ENCODE measurements around the gene FGD5.

The FGD5 gene

DNA sequence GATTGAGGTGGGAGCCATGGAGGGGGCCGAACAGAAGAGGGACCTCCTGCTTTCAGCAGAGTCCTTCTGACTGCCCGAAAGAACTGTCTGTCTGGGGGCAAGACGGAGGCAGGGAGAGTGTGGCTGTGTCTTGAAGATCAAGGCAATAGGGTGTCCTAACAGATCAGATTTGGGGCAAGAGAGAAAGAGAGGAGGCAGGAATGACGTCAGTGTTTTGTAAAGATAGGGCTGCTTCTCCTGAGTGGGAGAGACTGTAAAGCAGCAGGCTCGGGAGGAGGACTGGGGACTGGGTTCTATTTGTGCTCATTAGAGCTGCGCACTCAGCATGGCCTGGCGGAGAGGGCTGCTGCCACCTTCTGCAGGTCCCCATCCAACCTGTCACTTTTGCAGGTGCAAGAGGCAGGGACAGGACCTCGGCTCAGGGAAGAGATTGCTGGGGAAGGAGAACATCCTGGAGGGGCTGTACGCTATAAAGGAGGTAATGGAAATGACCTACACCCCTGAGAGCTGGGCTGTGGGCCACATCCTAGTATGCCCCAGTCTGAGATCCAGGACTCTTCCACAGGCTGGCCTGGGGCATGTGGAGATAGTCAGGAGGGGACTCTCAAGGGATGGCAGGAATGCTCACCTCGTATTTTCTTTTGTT lies 29.0 kb upstream of the FGD5 start:
- no peak for DNase-seq

DNA sequence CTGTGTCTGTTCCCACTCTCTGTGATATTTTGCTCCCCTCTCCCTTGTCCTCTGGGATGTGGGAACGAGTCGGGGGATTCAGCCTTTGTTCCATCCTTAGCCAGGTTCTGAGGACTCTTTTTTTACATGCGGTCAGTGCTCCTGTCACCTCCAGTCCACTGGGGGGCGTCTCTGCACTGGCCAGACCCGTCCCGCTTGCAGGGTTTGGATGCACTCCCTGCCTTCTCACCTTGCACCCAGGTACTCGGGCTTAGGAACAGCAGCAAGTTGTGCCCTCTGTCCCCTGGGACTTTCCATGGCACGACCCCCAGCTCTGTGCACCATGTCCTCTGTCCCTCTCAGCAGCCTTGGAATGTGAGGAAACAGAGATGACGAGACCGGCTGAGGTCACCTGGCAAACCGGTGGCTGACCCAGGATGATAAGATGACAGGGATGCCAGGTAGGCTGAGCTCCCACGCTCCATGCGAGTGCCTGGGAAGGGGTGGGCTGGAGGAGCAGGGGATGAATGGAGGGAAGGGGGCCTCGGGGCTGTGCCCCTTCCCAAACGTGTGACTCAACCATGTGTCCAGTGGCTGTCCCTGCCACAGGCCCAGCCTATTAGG lies 27.3 kb upstream of the FGD5 start:
- DNase-seq, result peak; percentile 68

DNA sequence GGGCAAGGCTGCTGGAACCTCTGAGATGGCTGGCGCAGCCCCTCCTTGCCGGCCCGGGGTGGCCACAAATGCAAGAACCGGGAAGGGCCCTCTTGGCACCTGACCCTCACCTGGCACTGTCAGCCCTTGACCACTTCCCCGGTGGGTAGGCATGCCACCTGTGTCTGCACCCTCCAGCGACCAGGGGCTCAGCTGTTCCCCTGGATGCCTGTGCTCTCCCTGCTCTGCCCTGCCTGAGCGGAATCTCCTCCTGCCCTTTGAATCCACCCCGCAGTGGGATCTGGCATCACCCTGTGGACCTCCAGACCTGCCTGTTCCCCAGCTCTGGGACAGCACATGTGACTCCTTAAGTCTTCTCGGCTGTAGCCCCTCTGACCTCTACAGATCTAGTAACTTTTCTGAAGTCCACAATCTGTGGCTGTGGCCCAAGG lies 26.1 kb upstream of the FGD5 start:
- no peak for DNase-seq

DNA sequence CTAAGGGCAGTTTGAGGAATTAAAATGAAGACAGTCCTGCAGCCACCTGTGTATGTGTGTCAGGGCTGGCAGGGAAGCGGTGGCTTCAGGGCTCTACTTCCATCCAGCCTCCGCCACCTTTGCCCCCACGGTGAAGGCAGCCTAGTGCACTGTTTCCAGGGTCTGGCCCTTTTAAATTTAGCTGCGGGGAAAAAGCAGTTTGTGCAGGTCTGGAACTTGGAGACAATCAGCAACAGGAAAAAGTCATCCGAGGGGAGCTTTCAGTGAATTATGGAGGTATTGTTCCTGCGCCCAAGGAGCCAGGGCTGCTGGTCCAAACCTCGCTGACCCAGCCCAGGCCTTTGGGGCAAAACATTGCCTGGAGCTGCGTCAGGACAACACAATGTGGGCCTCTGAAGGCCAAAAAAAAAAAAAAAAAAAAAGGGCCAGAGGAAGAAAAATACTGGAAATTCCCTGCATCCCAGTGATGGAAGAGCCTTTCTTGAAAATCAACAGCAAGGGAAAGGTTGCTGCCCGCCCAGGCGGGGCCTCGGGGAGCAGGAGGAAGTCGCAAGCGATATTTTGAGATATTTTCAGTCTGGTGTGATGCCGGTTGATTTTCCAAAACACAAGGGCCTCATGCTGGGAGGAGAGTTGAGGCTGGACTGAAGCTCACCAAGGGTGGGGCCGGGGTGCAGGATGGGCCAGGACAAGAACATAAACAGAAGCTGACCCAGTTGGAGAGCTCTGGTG lies 25.5 kb upstream of the FGD5 start:
- no peak for DNase-seq

GRCh38 chr3:14793858-14794234 lies 24.9 kb upstream of the FGD5 start:
- DNase-seq, result no peak

DNA sequence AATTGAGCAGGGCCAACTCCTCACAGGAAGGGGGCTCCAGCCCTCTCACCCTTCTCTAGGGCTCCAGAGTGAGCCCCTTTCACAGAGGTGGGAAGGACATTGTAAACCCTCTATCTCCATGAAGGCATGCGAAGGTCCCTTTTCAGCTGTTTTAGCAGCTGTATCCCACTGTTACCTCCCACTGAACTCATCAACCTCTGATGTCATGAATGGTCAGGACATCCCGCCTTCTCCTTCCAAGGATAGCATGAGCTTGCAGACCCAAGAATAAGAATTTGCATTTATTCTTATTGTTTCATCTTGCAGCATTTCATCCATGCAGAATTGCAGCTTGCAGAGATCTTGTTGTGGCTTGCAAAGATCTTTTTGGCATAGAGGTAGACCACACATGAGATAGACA lies 24.3 kb upstream of the FGD5 start:
- no peak for DNase-seq

- no peak for DNase-seq
Measured at GRCh38 chr3:14795996-14796395, 22.8 kb upstream of the FGD5 start.

DNA sequence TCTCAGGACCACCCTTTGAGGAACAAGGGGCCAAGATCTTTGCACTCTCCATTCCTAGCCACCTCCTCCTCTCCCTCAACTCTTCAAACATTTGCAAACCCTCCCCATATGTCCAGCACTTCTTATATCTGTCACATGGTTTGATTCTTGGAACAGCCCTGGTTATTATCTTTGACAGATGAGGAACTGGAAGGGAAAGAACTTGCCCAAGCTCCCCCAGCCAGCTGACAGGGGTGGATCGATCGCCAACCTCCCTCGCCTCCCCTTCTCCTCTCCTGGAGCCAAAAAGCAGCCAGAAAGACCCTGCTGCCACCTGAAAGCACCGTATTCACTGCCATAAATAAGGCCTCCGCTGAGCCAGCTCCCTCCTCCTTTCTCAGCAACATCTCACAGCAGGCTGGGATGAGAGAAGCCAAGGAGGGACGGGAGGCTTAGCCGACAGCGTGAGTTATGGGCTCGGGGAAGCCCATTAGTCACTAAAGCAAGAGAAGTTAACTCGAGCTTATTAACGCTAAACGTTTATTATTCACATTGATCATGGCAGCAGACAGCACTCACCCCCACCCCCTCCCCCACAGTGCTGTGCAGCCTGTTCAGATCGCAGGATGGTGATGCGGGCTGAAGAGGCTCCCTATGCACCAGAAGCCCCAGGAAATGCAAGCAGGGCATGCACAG lies 22.2 kb upstream of the FGD5 start:
- no peak for DNase-seq

DNA sequence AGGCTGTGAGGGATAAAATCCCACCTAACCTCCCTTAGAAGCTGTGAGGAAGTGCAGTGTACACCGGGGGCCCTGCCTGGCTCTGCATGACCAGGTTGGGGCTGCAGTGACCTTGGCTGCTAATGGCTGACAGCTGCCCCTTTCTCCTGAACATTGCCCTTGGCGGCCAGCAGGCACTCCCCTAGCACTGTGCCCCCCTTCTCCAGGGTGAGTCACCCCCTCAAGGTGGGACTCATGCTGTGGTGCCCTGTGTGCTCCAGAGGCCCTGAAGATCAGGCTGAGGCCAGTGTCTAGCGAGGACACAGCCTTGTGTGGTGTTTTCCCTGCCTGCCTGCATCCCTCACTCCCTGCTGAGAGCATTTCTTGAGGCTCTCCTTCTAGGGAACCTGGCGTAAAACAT lies 21.0 kb upstream of the FGD5 start:
- DNase-seq, result no peak

DNA sequence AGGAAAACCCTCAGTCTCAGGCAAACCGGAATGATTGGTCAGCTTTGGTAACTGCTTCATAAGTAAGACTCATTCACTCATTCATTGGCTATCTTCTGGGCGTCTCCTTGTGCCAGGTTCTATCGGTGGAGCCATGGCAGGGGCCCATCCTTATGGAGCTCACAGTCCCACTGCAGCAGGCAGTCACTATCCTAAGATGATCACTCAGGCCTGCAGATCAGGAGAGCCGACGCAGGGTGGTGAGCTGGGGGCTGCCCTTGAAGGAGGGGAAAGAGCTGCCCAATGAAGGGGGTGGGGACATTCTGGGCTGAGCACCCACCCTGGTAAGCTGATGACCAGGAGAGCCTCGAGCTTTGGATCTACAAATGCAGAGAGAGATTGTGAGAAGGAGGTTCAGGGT lies 20.5 kb upstream of the FGD5 start:
- no peak for DNase-seq

DNA sequence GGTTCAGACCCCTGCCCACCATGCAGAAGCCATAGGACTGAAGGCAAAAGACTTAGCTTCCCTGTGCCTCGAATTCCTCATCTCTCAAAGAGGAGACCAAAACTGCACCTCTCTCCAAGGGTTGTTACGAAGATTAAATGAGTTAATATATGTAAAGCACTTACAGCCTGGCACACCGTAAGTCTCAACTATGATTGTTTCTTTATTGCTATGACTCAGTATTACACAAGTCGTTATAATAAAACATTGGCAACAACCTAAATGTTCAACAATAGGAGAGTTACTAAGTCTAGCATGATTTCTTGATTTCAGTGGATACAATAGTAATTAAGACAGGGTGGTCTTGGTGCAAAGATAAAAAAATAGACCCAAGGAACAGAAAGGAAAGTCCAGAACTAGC lies 19.6 kb upstream of the FGD5 start:
- no peak for DNase-seq

DNA sequence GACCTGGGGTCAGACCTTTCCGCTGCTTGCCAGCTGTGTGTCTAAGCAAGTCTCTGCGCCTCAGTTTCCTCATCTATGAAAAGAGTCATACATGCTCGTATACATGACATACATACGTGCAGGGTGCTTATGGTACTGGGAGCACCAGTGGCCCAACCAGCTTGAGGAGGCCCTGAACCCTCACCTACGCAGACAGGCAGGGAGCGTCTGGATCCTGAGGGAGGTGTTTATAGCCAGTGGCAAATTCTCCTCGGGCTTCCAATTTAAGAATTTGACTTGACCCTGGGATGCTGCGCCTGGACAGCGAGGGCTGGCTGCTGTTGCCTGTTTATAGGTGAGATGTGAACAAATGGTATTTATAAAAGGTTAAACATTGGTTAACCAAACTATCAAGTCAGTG lies 17.7 kb upstream of the FGD5 start:
- DNase-seq, result no peak

GRCh38 chr3:14801668-14802380 lies 16.9 kb upstream of the FGD5 start:
- DNase-seq, result no peak

DNA sequence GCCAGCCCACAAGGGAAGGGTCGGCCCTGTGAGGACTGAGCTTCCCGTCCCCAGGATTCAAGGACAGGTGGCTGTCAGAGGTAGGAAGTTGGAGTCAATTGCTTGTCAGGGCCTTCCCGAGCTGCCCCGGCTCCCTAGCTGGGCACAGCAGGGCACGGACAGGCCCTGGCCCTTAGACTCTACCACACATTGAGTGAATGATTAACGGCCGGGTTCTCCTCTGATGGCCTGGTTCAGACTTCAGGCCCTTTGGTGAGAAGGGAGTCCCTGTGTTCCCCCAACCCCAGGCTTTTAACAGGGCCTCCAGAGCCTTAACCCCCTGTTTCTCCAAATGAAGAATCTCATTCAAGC lies 16.4 kb upstream of the FGD5 start:
- DNase-seq, result no peak

DNA sequence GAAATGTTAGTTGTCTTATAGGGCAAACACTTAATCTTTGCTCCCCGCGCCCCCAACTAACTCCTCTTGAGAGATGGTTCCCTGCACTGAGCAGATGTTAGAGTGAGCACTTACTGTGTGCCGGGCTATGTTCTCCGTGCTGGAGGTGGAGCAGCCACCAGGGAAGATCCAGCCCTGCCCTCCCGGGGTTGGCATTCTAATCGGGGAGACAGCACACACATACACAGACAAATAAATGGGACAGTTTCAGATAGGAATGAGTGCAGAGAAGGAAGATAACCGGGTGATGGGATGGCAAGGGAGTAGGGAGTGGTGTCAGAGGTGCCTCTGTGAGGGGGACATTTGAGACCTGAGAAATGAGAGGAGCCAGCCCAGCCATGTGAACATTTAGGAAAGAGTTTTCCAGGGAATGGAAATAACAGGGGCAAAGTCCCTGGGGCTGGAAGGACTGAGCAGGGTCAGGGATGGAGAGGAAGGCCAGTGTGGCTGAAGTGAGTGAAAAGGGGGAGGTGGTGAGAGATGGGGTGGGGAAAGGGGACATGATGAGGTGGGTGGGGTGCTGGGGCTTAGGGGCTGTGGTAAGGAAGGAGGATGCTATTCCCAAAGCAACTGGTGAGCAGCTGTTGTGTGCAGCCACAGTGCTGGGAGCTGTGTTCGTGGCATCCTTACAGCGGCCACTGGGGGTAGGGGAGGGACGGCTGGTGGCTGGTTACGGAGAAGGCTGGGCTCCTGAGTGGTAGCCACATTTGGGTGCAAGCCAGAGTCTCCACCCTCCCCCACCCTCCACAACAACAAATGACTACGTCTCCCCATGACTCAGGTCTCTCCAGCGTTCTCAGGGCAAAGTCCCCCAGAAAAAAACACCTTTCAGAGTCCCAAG lies 15.4 kb upstream of the FGD5 start:
- DNase-seq, result no peak

DNA sequence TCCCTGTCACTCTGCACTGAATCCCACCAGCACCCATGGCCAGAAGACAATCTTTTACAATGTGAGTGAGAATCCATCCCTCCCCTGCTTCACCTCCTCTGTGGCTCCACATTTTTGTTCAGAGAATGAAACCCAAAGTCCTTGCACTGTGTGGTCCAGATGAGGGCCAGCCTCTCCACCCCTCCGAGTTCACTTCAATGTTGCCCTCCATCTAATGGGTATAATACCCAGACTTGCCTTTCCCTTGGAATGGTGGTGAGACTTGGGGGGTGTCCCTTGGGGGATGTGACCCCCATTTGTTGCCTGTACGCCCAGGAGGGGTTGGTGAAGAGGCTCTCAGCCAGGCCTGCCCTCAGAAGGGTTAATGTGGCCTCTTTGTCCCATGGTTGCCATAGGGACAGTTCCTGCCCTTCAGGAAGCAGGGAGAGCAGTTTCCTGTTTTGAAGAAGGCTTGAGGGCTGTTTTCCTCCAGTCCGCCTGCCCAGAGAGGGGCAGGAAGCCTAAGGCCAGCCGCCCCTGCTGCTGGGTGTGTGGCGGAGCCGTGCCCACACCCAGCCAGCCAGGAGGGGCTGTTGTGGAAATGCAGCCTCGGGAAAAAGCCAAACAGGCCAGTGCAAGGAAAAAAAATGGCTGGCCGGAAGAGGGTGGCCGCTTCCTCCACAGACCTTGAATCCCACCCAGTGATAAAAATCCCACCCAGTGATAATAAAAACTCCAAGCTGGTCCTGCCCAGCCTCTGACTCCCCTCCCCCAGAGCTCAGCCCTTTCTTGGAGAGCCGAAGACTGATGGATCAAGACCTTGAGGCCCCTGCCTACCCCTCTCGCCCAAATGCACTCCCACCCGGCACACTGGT lies 14.6 kb upstream of the FGD5 start:
- DNase-seq, result no peak

DNA sequence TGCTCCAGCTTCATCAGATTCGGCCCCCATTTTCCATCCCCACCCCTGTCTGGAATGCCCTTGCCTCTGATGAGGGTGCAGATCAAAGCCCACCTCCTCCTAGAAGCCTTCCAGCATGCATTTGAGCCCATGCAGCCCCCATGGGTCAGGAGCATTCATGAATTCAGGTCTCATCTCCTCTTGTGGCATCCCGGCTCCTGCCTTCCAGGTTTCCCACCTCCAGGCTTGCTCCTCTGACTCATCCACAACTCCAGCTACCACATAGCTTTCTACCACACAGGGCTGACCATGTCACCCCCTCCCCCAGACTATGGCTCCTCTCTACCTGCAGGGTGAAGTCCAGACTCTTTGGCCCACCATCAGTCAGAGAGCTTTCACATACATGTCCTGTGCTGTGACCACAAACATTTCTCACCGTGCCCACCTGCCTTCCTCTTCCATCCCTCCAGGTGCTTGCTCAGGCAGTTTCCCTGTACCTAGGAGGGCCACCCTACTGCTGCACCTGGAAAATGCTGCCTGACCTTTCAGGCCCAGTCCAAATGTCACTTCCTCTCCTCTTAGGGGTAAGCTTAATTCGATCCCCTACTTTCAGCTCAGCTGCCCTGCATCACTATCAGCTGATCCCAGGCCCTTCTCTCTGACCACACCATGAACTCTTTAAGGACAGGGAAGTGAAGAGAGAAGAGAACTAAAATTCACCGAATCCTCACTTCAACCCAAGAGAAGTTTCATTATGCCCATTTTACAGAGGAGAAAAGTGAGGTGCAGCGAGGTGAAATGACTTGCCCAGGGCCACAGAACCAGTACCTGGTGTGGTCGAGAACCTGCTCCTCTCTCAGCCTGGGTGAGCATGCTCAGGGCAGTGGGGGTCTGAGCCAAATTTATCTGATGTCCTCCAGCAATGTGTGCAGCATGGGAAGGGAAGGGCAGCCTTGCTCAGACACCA lies 13.7 kb upstream of the FGD5 start:
- peak; percentile 65 for DNase-seq

DNA sequence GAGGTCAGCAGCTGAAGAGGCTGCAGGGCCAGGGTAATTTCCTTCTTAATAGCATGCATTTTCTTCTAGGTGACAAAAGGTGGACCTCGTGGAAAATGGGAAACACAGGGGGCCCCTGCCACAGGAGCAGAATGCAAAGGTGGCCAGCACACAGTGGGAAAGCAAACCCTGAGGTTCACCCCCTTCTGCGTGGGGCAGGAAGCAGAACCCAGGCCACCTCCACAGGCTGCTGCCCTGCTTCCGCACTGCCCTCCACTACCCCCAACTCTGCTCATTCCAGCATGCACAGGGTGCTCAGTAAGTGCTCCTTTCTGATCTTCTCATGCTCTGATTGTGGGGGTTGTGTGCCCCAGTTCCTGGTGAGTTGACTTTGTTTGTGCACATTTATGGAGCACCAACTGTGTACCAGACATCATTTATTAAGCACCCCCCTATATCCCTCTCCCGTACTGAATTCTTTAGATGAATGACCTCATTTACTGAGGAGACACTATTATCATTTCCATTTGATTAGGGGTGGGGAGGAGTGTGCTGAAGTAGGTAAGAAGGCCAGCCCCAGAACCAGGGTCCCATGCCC lies 12.7 kb upstream of the FGD5 start:
- no peak for DNase-seq

DNA sequence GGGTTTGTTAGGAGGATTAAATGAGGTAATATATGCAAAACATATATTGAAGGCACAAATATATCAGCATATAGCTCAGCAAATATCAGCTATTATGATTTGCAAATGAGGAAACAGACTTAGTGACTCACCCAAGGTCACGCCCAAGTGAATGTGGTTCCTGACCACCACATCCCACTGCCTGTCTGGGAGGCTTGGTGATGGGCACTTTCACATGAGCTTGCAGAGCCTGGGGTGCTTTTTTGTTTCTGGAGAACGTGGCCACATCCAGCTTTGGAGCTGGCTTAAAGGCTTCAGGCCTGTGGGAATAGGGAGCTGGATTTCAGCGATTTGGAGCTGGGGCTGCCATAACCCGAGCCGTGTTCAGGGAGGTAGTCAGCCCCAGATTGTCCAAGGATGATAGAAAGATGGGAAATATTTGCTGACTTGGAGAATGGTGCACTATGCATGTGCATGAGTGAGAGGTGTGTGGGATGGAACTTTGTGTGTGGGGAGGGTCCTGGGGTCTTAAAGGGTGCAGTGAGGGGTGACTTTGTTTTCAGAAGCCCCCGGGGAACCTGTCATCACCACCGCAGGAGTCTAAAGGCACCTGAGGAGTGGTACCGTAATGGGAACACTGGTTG lies 12.0 kb upstream of the FGD5 start:
- peak; percentile 90 for DNase-seq
